ENCODE measurements around the gene COL27A1. TPM values are rescaled to one million over a fixed set of nuclear protein-coding genes. Genes with fewer than 3 reads are reported as not detected.

The COL27A1 gene
- total RNA-seq, 1 donor from 2014 or later = 20.3 TPM

- TF ChIP-seq, protein P1, sequence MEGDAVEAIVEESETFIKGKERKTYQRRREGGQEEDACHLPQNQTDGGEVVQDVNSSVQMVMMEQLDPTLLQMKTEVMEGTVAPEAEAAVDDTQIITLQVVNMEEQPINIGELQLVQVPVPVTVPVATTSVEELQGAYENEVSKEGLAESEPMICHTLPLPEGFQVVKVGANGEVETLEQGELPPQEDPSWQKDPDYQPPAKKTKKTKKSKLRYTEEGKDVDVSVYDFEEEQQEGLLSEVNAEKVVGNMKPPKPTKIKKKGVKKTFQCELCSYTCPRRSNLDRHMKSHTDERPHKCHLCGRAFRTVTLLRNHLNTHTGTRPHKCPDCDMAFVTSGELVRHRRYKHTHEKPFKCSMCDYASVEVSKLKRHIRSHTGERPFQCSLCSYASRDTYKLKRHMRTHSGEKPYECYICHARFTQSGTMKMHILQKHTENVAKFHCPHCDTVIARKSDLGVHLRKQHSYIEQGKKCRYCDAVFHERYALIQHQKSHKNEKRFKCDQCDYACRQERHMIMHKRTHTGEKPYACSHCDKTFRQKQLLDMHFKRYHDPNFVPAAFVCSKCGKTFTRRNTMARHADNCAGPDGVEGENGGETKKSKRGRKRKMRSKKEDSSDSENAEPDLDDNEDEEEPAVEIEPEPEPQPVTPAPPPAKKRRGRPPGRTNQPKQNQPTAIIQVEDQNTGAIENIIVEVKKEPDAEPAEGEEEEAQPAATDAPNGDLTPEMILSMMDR (conservative IDR thresholded peaks at IDR 0.05) = no peak
- Mint-ChIP-seq H3K27me3 (ENCODE audit: low read depth) (no peaks in the 10 kb centered on the region), H3K4me1 (peaks cover 20% of the 10 kb centered on the region), H3K9me3 (no peaks in the 10 kb centered on the region), H3K27ac (ENCODE audit: unreplicated experiment) (no peak overlapping the region), H3K36me3 (ENCODE audit: low read depth) (peaks cover 4% of the 10 kb centered on the region), H3K4me3 (no peak overlapping the region)
- no peak for DNase-seq (ENCODE audit: low read depth, low spot score)
Observed at GRCh38 chr9:114345493-114346065, 190.2 kb downstream of the COL27A1 start.

- H3K4me1 Mint-ChIP-seq = peaks cover 20% of the 10 kb centered on the region
- no peaks in the 10 kb centered on the region for H3K9me3 Mint-ChIP-seq
- TF ChIP-seq, protein P1 (conservative IDR thresholded peaks at IDR 0.05) = no peak
- no peaks in the 10 kb centered on the region for H3K27me3 Mint-ChIP-seq (ENCODE audit: low read depth)
- no peak overlapping the region for H3K4me3 Mint-ChIP-seq
- peaks cover 4% of the 10 kb centered on the region for H3K36me3 Mint-ChIP-seq (ENCODE audit: low read depth)
- DNase-seq (ENCODE audit: low read depth, low spot score) = no peak
- no peak overlapping the region for H3K27ac Mint-ChIP-seq (ENCODE audit: unreplicated experiment)
Observed at GRCh38 chr9:114346146-114346545, 190.8 kb downstream of the COL27A1 start.

DNA sequence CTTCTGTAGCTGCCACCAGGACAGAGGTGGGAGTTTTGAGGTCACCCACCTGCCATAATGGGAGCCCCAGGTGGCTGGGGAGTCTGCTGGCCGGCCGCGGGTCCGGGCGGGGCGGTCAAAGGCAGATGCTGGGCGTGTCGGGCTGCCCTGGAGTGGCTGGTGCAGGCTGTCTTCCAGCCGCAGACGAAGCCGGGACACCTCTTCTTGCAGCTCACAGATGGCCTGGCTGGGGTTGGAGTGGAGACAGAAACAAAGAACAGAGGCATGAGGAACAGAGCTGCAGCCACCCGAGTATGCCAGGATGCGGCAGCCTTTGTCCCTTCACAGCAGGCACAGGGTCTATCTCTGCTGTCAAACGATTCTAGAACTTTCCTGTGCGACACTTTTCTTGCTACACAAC, 192.3 kb downstream of the COL27A1 start:
- peaks cover 4% of the 10 kb centered on the region for H3K36me3 Mint-ChIP-seq (ENCODE audit: low read depth)
- H3K27ac Mint-ChIP-seq (ENCODE audit: unreplicated experiment) = peak overlapping the region; percentile 84
- H3K4me3 Mint-ChIP-seq = no peak overlapping the region
- H3K27me3 Mint-ChIP-seq (ENCODE audit: low read depth) = no peaks in the 10 kb centered on the region
- TF ChIP-seq, protein P1 (conservative IDR thresholded peaks at IDR 0.05) = no peak
- peaks cover 20% of the 10 kb centered on the region for H3K4me1 Mint-ChIP-seq
- DNase-seq (ENCODE audit: low read depth, low spot score) = no peak
- H3K9me3 Mint-ChIP-seq = no peaks in the 10 kb centered on the region

GRCh38 chr9:114348261-114348905, 193.0 kb downstream of the COL27A1 start:
- Mint-ChIP-seq H3K36me3 (ENCODE audit: low read depth) (peaks cover 4% of the 10 kb centered on the region), H3K4me3 (no peak overlapping the region), H3K27ac (ENCODE audit: unreplicated experiment) (peak overlapping the region; percentile 84), H3K4me1 (peaks cover 20% of the 10 kb centered on the region), H3K9me3 (no peaks in the 10 kb centered on the region), H3K27me3 (ENCODE audit: low read depth) (no peaks in the 10 kb centered on the region)
- TF ChIP-seq, protein P1 (conservative IDR thresholded peaks at IDR 0.05) = no peak
- DNase-seq (ENCODE audit: low read depth, low spot score) = no peak

GRCh38 chr9:114348906-114349482, 193.7 kb downstream of the COL27A1 start:
- H3K27me3 Mint-ChIP-seq (ENCODE audit: low read depth) = no peaks in the 10 kb centered on the region
- peak overlapping the region; percentile 21 for H3K27ac Mint-ChIP-seq (ENCODE audit: unreplicated experiment)
- peak overlapping the region; percentile 9 for H3K4me3 Mint-ChIP-seq
- H3K36me3 Mint-ChIP-seq (ENCODE audit: low read depth) = peaks cover 4% of the 10 kb centered on the region
- DNase-seq (ENCODE audit: low read depth, low spot score) = peak; percentile 30
- peaks cover 20% of the 10 kb centered on the region for H3K4me1 Mint-ChIP-seq
- TF ChIP-seq, protein P1 (conservative IDR thresholded peaks at IDR 0.05) = no peak
- no peaks in the 10 kb centered on the region for H3K9me3 Mint-ChIP-seq
